CD4-positive, alpha-beta T cell (primary cell): ENCODE results near the gene KIF3A. TPM values are rescaled to one million over a fixed set of nuclear protein-coding genes. Genes with fewer than 3 reads are reported as not detected.

ENCODE experiments used
- ATAC-seq: fragments of 200-7000 bp; cut with Tn5 transposase; one replicate; pipeline ENCODE4 v1.10.0; 2022; ENCODE audit warnings: mild to moderate bottlenecking; ENCODE audit not compliant: poor library complexity
- CTCF ChIA-PET: fragments of 350-600 bp; sonication (Branson Sonifier 250); formaldehyde crosslinking; loops from one replicate; lab custom pipeline; 2021; ENCODE audit warnings: antibody characterized with exemption, inconsistent platforms; lab: Charles Lee
- POLR2A ChIA-PET: fragments of 350-600 bp; sonication (Branson Sonifier 250); formaldehyde crosslinking; loops from one replicate; lab custom pipeline; 2021; ENCODE audit warnings: antibody characterized with exemption, inconsistent platforms; lab: Charles Lee
- DNase-seq, 14 experiments: peaks; one replicate each; pipeline ENCODE4 v3.0.0-alpha.2; 2013 to 2020; ENCODE audit warnings: mixed read lengths in 2 of 14
- H3K27ac ChIP-seq, 2 donors: one replicate each; pipeline versions ENCODE4 v1.5.1 to v1.7.0; 2013; ENCODE audit warnings: low read length in 2 of 2, low read depth in 1 of 2, mild to moderate bottlenecking in 1 of 2
- H3K27me3 ChIP-seq, 2 experiments: 1 replicate in 1 of 2; 2 replicates in 1 of 2; pipeline versions ENCODE4 v1.6.1 to v1.7.0; 2013; ENCODE audit warnings: low read length in 2 of 2, control low read depth in 1 of 2, mild to moderate bottlenecking in 1 of 2, moderate library complexity in 1 of 2; ENCODE audit not compliant: insufficient read depth in 2 of 2, control insufficient read depth in 1 of 2
- H3K36me3 ChIP-seq: one replicate; pipeline ENCODE4 v1.6.1; 2013; ENCODE audit warnings: low read length, control low read depth; ENCODE audit not compliant: insufficient read depth
- H3K4me1 ChIP-seq: one replicate; pipeline ENCODE4 v1.6.1; 2013; ENCODE audit warnings: low read length, control low read depth; ENCODE audit not compliant: insufficient read depth
- H3K4me3 ChIP-seq: one replicate; pipeline ENCODE4 v1.5.1; 2013; ENCODE audit warnings: mild to moderate bottlenecking, low read length, moderate library complexity
- H3K9me3 ChIP-seq, 2 experiments: 1 replicate in 1 of 2; 2 replicates in 1 of 2; pipeline versions ENCODE4 v1.6.1 to v1.7.0; 2013; ENCODE audit warnings: low read length in 2 of 2, mild to moderate bottlenecking in 2 of 2, control low read depth in 1 of 2, moderate library complexity in 1 of 2; ENCODE audit not compliant: control insufficient read depth in 1 of 2, insufficient read depth in 1 of 2
- H3K27ac Mint-ChIP-seq: one replicate; pipeline ENCODE4 v1.8.0; 2020; ENCODE audit warnings: mixed read lengths
- H3K27me3 Mint-ChIP-seq: one replicate; pipeline ENCODE4 v1.8.0; 2021; ENCODE audit warnings: mixed read lengths
- H3K36me3 Mint-ChIP-seq: one replicate; pipeline ENCODE4 v1.8.0; 2021; ENCODE audit warnings: low read depth, mixed read lengths
- H3K4me1 Mint-ChIP-seq: one replicate; pipeline ENCODE4 v1.8.0; 2021; ENCODE audit warnings: low read depth, mixed read lengths
- H3K4me3 Mint-ChIP-seq: one replicate; pipeline ENCODE4 v1.8.0; 2020; ENCODE audit warnings: mild to moderate bottlenecking, mixed read lengths
- H3K9me3 Mint-ChIP-seq: one replicate; pipeline ENCODE4 v1.8.0; 2020; ENCODE audit warnings: mixed read lengths
- CTCF ChIP-seq: fragments of 200-600 bp; IDR thresholded peaks from one replicate; pipeline ENCODE4 v1.8.0; 2022; ENCODE audit warnings: antibody characterized with exemption, mild to moderate bottlenecking
- intact Hi-C, 2 experiments: fragments of 100-400 bp; cut with DNase I in 1 of 2; cut with micrococcal nuclease in 1 of 2; formaldehyde crosslinking; loops; one replicate each; pipeline versions ENCODE4 v1.15.1 to v1.9.0; 2023 to 2025; cut with DNase I, micrococcal nuclease
- total RNA-seq, 174 experiments: library from RNA in 2 of 174; stranded (reverse) in 2 of 174; gene quantifications; one replicate each; pipeline ENCODE4 v1.2.3 and lab custom pipeline; 2021 to 2026

Gene KIF3A
- total RNA-seq, 2 experiments from 2014 or later: 10.2 to 12.4 TPM

GRCh38 chr5:132774406-132774805, 37.1 kb upstream of the KIF3A start:
- no peak overlapping the region for H3K4me3 ChIP-seq
- DNase-seq: no peak
- Mint-ChIP-seq H3K9me3 (no peaks in the 10 kb centered on the region), H3K27me3 (peaks cover 24% of the 10 kb centered on the region), H3K4me3 (no peak overlapping the region), H3K27ac (no peak overlapping the region), H3K36me3 (no peaks in the 10 kb centered on the region), H3K4me1 (peaks cover 14% of the 10 kb centered on the region)
- peaks cover 23% of the 10 kb centered on the region for H3K4me1 ChIP-seq
- H3K36me3 ChIP-seq: no peaks in the 10 kb centered on the region
- ChIA-PET POLR2A (no interaction called here), CTCF (no interaction called here)
- no peaks in the 10 kb centered on the region for H3K9me3 ChIP-seq
- TF ChIP-seq CTCF: no peak
- no peak overlapping the region for H3K27ac ChIP-seq
- ATAC-seq: no peak
- intact Hi-C loops: no loop called here
- peaks cover 7 to 13% of the 10 kb centered on the region in 2 experiments for H3K27me3 ChIP-seq

- H3K4me1 Mint-ChIP-seq: peaks cover 14% of the 10 kb centered on the region
- peaks cover 7% of the 10 kb centered on the region in 2 experiments for H3K27me3 ChIP-seq
- H3K4me1 ChIP-seq: peaks cover 23% of the 10 kb centered on the region
- H3K27me3 Mint-ChIP-seq: peaks cover 17% of the 10 kb centered on the region
- H3K27ac Mint-ChIP-seq: no peak overlapping the region
- CTCF ChIA-PET: no interaction called here
- no peaks in the 10 kb centered on the region for H3K36me3 Mint-ChIP-seq
- H3K36me3 ChIP-seq: no peaks in the 10 kb centered on the region
- intact Hi-C loops: no loop called here
- no peak overlapping the region for H3K4me3 Mint-ChIP-seq
- POLR2A ChIA-PET: no interaction called here
- no peak overlapping the region for H3K27ac ChIP-seq
- no peaks in the 10 kb centered on the region for H3K9me3 Mint-ChIP-seq
- H3K4me3 ChIP-seq: no peak overlapping the region
- DNase-seq (no peak), ATAC-seq (no peak)
- no peaks in the 10 kb centered on the region for H3K9me3 ChIP-seq
- no peak for TF ChIP-seq CTCF
Measured at GRCh38 chr5:132773601-132774355, 36.4 kb upstream of the KIF3A start.

- Histone ChIP-seq H3K4me1 (peaks cover 21% of the 10 kb centered on the region), H3K9me3 (no peaks in the 10 kb centered on the region), H3K27ac (no peak overlapping the region), H3K36me3 (no peaks in the 10 kb centered on the region), H3K27me3 (peaks cover 3 to 6% of the 10 kb centered on the region in 2 experiments), H3K4me3 (no peak overlapping the region)
- intact Hi-C loops: no loop called here
- peaks cover 11% of the 10 kb centered on the region for H3K27me3 Mint-ChIP-seq
- H3K27ac Mint-ChIP-seq: no peak overlapping the region
- no peak for TF ChIP-seq CTCF
- no peak for DNase-seq
- H3K4me1 Mint-ChIP-seq: peaks cover 10% of the 10 kb centered on the region
- no peaks in the 10 kb centered on the region for H3K9me3 Mint-ChIP-seq
- H3K4me3 Mint-ChIP-seq: no peak overlapping the region
- POLR2A ChIA-PET: interaction anchor here (0.8 kb wide), 1 partner anchor 283 kb away, joined by 3 read pairs; no protein-coding TSS in a partner anchor
- CTCF ChIA-PET: interaction anchor here (0.6 kb wide), 1 partner anchor 24 kb away, joined by 3 read pairs; no protein-coding TSS in a partner anchor
- no peaks in the 10 kb centered on the region for H3K36me3 Mint-ChIP-seq
- ATAC-seq: no peak
Measured at GRCh38 chr5:132773114-132773513, 35.8 kb upstream of the KIF3A start.
